ENCODE results near the gene SIX5. TPM values are rescaled to one million over a fixed set of nuclear protein-coding genes. Genes with fewer than 3 reads are reported as not detected.
A peak's percentile ranks its signal among the peaks of the same experiment; 100 is the strongest.

SIX5 gene
- total RNA-seq, 1 donor from 2014 or later: 34.2 TPM

DNA sequence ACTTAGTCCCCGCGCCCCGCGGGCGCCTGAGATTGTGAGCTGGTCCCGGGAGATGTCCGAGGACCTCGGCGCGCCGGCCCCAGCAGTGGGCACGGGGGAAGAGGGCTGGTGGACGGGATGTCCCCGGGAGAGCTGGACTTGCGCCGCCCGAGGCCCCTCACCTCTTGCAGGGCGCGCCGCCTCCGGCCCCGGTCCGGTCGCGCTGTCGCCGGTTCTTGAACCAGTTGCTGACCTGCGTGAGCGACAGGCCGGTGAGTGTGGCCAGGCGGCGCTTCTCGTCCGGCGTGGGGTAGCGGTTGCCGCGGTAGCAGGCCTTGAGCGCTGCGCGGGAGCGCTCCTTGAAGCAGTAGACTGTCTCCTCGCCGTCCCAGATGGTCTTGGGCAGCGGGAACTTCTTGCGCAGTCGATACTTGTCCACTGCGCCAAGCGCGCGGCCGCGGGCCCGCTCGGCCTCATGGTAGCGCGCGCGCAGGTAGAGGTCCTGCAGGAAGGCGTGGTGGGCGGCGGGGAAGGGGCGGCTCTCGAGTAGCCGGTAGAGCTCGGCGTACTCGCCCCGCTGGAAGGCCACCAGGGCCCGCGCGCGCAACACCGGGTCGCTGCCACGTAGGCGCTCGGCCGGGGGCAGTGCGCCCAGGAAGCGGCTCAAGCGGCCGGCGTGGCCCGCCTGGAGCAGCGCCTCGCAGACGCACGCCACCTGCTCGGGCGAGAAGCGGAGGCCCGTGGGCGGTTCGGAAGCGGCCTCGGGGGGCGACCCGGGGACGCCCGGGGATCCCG lies 984 bp downstream of the SIX5 start:
- Mint-ChIP-seq H3K36me3 (ENCODE audit: unreplicated experiment) (peaks cover 7% of the 10 kb centered on the region), H3K4me3 (ENCODE audit: unreplicated experiment) (peak overlapping the region; percentile 85), H3K4me1 (ENCODE audit: unreplicated experiment) (peaks cover 32% of the 10 kb centered on the region), H3K27ac (ENCODE audit: unreplicated experiment) (peak overlapping the region; percentile 90), H3K27me3 (ENCODE audit: unreplicated experiment) (no peaks in the 10 kb centered on the region), H3K9me3 (ENCODE audit: unreplicated experiment) (no peaks in the 10 kb centered on the region)
- no peak for DNase-seq (ENCODE audit: extremely low spot score, unreplicated experiment)
- TF ChIP-seq, protein P1, sequence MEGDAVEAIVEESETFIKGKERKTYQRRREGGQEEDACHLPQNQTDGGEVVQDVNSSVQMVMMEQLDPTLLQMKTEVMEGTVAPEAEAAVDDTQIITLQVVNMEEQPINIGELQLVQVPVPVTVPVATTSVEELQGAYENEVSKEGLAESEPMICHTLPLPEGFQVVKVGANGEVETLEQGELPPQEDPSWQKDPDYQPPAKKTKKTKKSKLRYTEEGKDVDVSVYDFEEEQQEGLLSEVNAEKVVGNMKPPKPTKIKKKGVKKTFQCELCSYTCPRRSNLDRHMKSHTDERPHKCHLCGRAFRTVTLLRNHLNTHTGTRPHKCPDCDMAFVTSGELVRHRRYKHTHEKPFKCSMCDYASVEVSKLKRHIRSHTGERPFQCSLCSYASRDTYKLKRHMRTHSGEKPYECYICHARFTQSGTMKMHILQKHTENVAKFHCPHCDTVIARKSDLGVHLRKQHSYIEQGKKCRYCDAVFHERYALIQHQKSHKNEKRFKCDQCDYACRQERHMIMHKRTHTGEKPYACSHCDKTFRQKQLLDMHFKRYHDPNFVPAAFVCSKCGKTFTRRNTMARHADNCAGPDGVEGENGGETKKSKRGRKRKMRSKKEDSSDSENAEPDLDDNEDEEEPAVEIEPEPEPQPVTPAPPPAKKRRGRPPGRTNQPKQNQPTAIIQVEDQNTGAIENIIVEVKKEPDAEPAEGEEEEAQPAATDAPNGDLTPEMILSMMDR (IDR thresholded peaks at IDR 0.05): no peak

DNA sequence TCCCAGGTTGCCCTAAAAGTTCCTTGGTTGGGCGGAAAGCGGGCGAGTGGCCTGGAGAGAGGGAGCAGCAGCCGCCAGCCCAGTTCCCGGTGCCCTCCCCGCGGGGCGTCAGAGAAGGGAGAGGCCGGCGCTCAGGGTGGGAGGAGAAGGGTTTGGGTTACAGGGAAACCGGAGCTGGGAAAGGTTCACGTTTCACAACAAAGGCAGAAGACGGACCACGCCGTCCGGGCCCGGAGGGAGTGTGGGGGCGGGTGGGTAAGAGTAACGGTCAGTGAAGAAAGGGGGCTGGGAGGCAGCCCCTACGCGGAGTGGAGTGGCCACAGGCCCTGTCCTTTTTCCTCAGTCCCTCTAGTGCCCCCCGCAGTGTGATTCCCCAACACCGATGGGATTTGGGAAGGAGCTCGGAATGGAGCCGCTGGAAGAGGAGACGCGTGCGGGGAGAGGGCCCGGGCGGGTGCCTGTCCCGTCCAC lies 1.6 kb downstream of the SIX5 start:
- Mint-ChIP-seq H3K27ac (ENCODE audit: unreplicated experiment) (peak overlapping the region; percentile 90), H3K36me3 (ENCODE audit: unreplicated experiment) (peaks cover 7% of the 10 kb centered on the region), H3K4me1 (ENCODE audit: unreplicated experiment) (peaks cover 32% of the 10 kb centered on the region), H3K27me3 (ENCODE audit: unreplicated experiment) (no peaks in the 10 kb centered on the region), H3K9me3 (ENCODE audit: unreplicated experiment) (no peaks in the 10 kb centered on the region), H3K4me3 (ENCODE audit: unreplicated experiment) (peak overlapping the region; percentile 85)
- peak; percentile 93 for DNase-seq (ENCODE audit: extremely low spot score, unreplicated experiment)
- TF ChIP-seq, protein P1 (IDR thresholded peaks at IDR 0.05): no peak

- Mint-ChIP-seq H3K36me3 (ENCODE audit: unreplicated experiment) (peaks cover 7% of the 10 kb centered on the region), H3K4me1 (ENCODE audit: unreplicated experiment) (peaks cover 29% of the 10 kb centered on the region), H3K9me3 (ENCODE audit: unreplicated experiment) (no peaks in the 10 kb centered on the region), H3K27me3 (ENCODE audit: unreplicated experiment) (no peaks in the 10 kb centered on the region), H3K4me3 (ENCODE audit: unreplicated experiment) (peak overlapping the region; percentile 85), H3K27ac (ENCODE audit: unreplicated experiment) (peak overlapping the region; percentile 90)
- no peak for DNase-seq (ENCODE audit: extremely low spot score, unreplicated experiment)
- TF ChIP-seq, protein P1 (IDR thresholded peaks at IDR 0.05): no peak
Observed at GRCh38 chr19:45766869-45767346, 2.1 kb downstream of the SIX5 start.

GRCh38 chr19:45766296-45766868 lies 2.7 kb downstream of the SIX5 start:
- Mint-ChIP-seq H3K4me1 (ENCODE audit: unreplicated experiment) (peaks cover 29% of the 10 kb centered on the region), H3K36me3 (ENCODE audit: unreplicated experiment) (peaks cover 7% of the 10 kb centered on the region), H3K4me3 (ENCODE audit: unreplicated experiment) (peak overlapping the region; percentile 85), H3K27ac (ENCODE audit: unreplicated experiment) (no peak overlapping the region), H3K27me3 (ENCODE audit: unreplicated experiment) (no peaks in the 10 kb centered on the region), H3K9me3 (ENCODE audit: unreplicated experiment) (no peaks in the 10 kb centered on the region)
- TF ChIP-seq, protein P1 (IDR thresholded peaks at IDR 0.05): no peak
- DNase-seq (ENCODE audit: extremely low spot score, unreplicated experiment): no peak

DNA sequence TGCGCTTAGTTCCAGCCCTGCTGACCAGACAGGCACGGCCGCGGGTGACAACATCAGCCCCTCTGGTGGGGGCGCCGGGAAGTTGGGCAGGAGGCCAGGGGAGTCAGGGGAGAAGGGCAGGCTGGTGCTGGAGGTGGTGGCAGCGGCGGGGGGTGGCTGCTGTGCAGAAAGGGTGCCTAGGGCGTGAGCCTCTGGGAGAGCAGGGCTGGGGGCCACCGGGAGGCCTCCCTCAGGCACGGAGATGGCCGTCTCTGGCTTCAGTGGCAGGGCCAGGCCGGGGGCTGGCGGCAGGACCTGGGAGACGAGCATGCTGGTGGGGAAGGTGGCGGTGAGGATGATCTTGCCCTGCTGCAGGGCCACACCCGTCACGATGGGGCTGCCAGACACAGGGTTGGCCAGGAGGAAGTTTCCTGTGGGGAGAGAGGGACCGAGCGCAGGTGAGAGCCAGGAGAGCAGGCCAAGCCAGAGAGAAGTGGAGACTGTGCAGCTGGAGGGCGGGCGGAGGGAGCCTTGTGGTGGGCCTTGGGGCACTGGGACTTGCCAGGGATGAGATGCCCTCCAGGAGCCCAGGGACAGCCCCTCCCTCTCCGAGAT lies 3.3 kb downstream of the SIX5 start:
- Mint-ChIP-seq H3K36me3 (ENCODE audit: unreplicated experiment) (peaks cover 3% of the 10 kb centered on the region), H3K27ac (ENCODE audit: unreplicated experiment) (peak overlapping the region; percentile 34), H3K4me3 (ENCODE audit: unreplicated experiment) (peak overlapping the region; percentile 38), H3K4me1 (ENCODE audit: unreplicated experiment) (peaks cover 25% of the 10 kb centered on the region), H3K27me3 (ENCODE audit: unreplicated experiment) (no peaks in the 10 kb centered on the region), H3K9me3 (ENCODE audit: unreplicated experiment) (no peaks in the 10 kb centered on the region)
- no peak for DNase-seq (ENCODE audit: extremely low spot score, unreplicated experiment)
- TF ChIP-seq, protein P1 (IDR thresholded peaks at IDR 0.05): no peak

Data from osteocyte (in vitro differentiated cells).